ENCODE results near the gene KCTD2.

Gene KCTD2

DNA sequence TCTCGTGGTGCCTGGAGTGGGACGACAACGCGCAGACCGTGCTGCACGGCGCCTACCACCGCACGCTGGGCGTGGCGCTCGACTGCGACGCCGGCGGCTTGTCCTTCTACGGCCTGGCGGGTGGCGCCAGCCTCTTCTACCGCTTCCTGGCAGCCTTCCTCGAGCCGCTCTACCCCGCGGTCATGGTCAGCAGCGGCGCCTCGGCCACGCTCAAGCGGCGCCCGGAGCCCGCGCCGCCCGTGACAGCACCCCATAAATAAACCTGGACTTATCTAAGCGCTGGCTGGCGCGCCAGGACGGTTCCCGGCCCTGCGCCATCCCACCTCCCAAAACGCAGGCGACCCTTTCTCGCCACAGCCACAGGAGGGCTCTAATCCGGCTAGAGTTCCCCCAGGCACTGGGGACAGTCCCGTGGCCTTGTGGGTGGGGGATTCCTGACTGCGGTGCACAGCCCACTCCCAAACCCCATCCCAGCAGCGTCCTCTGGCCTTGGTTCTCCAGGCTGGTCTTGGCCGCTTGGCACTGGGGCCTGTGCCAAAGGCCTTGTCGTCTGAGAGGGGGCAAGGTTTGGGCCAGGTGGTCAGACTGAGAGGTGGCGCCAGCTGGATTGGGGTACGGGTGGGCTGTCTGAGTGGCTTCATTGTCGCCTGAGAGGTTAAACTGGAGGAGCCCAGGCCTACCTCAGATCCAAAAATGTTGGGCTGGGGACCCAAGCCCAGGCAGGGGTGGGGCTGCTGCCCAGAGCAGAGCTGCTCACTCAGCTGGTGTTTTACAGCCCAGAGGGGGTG is 30.7 kb downstream of the KCTD2 start:
- no peak for DNase-seq (ENCODE audit: low read depth)

GRCh38 chr17:75078284-75079022 is 31.4 kb downstream of the KCTD2 start:
- no peak for DNase-seq (ENCODE audit: low read depth)

- no peak for DNase-seq (ENCODE audit: low read depth)
These were observed 32.0 kb downstream of the KCTD2 start for GRCh38 chr17:75079023-75079373.

DNA sequence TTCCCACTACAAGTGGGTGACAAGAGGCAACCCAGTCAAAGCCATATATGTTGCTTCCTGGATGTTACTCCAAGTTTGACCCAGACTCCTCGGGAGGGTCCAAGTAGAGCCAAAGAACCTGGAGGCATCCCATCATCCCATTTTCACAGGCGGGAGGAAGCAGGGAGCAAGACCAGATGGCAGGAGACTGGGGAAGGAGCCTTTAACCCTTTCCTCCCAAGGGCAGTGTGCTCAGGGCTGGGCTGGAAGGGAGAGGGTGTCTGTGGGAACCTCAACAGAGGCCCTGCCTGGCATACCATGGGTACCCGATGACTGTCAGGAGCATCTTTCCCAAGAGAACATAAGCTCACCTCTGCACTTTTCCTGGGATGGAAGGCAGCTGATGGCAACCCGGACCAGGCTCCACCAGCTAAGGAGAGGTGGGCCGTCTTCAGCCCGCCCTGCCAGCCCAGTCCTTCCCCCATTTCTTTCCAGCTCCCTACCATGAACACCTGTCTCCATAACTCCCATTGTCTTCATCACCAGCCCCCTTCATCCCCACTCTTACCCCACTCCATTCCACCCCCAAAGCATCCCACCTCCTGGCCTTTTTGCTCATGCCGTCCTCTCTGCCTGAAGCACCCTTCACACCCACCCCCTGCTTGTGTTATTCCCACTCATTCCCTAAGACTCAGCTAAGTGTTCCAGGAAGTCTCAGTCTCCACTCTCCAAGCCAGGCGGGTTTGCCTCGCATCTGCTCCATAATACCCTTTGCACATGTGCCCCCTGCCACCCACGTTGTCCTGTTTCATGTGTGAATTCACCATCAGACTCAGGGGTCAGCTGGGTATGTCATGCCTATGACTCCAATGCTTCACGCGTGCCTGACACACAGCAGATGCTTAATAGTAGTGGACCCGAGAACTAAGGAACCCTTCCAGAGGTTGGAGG is 34.9 kb downstream of the KCTD2 start:
- no peak for DNase-seq (ENCODE audit: low read depth)

- DNase-seq (ENCODE audit: low read depth) = no peak
These were observed 35.7 kb downstream of the KCTD2 start for GRCh38 chr17:75082683-75083082.

GRCh38 chr17:75084039-75084660 is 37.1 kb downstream of the KCTD2 start:
- no peak for DNase-seq (ENCODE audit: low read depth)

DNA sequence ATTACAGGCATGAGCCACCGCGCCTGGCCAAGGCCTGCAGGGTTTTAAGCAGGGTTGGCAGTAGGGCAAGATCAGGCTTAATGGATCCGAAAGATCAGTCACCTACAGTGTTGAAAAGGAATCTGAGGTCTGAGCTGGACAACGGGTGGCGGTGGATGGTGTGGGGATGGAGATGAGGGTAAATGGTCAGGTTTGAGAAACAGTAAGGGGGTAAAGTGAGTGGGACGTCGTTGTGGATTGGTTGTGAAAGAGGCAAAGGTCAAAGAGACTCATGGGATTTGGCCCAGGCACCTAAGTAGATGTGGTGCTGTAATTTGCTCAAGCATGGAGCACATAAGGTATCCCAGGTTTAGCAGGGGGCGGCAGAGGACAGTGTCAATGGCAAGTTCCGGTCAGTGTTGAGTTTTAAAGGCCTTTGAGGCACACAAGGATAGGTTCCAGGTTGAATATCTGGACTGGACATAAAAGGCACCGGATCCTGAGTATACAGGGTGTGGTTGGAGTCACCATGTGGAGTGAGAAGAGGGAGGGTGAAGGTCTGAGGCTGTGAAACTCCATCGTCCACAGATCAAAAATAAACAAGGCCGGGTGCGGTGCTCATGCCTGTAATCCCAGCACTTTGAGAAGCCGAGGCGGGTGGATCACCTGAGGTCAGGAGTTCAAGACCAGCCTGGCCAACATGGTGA is 39.6 kb downstream of the KCTD2 start:
- DNase-seq (ENCODE audit: low read depth) = no peak

DNA sequence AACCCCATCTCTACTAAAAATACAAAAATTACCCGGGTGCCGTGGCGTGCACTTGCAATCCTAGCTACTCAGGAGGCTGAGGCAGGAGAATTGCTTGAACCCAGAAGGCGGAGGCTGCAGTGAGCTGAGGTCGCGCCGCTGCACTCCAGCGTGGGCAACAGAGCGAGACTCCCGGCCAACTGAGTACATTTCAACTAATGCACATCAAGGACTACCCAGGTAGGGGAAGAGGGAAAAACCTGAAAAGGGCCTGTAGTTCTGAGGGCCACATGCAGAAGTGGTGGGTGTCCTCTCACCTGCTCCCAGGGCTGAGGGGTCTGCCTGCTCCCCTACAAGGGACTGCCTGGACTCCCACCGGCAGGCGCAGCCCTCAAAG is 40.1 kb downstream of the KCTD2 start:
- DNase-seq (ENCODE audit: low read depth) = no peak

DNA sequence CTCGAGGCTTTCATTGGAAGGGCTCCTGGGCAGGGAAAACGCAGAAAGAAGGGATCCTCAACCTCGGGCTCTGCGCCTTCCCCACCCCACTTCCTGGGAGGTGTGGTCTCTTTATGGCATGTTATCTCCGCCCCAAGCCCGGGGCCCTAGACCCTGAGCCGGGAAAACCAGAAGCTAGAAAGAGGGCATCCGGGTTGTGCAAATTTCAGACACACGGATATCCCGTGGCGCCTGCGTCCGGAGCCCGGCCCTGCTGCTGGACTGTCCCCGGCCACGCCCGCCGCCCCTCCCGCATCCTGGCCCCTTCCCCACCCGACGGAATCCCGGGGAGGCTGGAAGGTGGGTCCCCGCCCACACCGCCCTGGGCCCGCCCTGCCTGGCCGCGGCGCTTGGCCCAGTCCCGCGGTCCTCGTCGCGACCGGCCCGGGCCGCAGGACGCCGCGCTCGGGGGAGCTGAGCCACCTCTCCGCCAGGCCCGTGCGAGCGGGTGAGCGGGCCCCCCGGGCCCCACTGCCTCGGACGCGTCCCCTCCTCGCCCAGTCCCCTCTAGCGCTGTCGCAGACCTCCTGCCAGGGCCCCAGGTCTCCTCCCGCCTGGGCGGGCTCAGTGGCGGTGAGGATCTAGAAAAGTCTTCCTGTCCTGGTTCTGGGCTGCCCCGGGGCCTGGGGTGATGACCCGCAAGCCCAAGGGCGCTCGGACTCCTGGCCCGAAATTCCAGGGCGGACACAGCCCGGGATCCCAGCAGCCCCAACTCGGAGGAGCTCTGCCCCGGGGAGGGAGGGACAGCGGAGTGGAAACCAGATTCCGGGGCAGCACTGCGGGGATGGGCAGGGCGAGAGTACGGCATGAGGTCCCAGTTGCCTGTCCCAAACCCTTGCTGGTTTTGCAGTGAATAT is 40.8 kb downstream of the KCTD2 start, which contains the start of gene SLC16A5:
TSS of gene SLC16A5 (plus strand) at position 397 of the 896 bp plus-strand sequence. CDS start 5,683 bp downstream, outside the sequence.
- peak; percentile 67 for DNase-seq (ENCODE audit: low read depth)

GRCh38 chr17:75088465-75089417 is 41.7 kb downstream of the KCTD2 start:
- no peak for DNase-seq (ENCODE audit: low read depth)

GRCh38 chr17:75090871-75091854 is 44.1 kb downstream of the KCTD2 start:
- DNase-seq (ENCODE audit: low read depth) = no peak

DNA sequence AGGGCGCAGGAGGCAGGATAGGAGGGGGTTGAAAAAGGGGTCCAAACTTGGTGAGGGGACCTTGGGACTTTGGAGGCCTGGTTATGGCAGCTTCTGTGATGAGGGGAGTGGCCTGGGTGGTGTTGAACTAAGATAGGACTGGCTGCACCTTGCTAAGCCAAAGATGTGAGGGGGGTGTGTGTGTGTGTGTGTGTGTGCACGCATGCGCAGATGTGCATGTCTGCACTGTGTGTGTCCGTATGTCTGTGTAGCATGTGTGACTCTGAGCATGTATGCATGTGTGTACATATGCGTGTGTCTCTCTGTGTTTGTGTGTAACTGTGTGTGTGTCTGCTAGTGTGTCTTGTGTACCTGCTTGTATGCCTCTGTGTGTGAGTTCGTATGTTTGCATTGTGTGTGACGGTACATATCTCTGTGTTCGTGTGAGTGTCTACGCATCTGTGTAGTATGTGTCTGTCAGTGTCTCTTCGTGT is 44.9 kb downstream of the KCTD2 start:
- no peak for DNase-seq (ENCODE audit: low read depth)

GRCh38 chr17:75093548-75094158 is 46.6 kb downstream of the KCTD2 start:
- DNase-seq (ENCODE audit: low read depth) = no peak

DNA sequence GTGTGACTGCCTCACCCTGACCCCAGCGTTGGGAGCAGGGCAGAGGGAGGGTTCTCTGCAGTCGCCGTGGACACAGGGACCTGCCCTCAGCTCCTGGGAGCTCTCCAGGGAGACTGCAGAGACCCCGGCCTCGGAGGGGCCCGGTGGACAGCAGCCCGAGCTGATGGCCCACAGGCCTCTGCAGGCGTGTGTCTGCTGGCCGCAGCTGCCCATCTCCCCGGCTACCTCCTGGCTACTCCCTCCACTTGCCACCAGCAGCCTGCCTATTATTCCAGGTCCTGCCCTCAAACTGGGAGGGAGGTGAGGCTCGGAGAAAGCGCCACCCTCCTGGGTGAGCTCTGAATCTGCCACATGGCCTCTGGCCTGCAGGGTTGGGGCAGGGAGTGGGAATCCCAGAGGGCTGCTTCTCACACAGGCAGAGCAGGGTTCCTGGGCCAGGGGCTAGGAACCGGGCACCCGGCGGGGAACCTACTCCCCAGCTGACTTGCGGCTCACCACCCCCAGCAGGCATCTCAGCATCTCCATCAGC is 47.9 kb downstream of the KCTD2 start:
- DNase-seq (ENCODE audit: low read depth) = no peak

GRCh38 chr17:75096082-75096625 is 49.1 kb downstream of the KCTD2 start:
- no peak for DNase-seq (ENCODE audit: low read depth)

DNA sequence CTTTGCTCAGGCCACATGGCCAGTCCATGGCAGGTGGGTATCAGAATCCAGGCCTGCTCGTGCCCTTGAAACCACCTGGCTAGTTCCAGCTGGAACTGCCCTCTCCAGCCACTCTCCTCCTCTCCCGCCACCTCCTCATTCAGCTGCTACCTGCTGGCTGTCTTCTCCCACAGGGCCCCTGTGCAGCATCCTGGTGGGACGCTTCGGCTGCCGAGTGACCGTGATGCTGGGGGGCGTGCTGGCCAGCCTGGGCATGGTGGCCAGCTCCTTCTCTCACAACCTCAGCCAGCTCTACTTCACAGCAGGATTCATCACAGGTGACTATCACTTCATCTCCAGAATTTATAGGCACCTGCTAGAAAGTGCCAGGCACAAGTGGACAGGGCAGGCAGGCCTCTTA is 50.8 kb downstream of the KCTD2 start:
- no peak for DNase-seq (ENCODE audit: low read depth)

DNA sequence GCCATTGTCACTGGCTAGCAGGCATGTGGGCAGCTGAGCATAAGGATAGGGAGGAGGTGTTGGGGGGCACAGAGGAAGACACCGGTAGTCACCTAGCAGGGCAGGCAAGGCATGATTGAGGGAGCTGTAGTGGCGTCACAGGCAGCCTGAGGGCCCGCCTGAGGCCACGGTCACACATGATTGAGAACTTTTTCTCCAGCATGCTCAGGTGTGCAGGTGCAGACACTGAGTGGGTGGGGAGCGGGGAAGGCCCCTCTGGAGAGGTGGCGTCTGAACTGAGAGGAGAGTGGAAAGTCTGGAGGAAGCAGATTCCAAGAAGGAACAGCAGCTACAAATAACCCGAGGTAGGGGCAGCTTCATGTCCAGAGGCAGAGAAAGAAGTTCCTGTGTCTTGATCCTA is 51.8 kb downstream of the KCTD2 start:
- no peak for DNase-seq (ENCODE audit: low read depth)
